Smooth muscle cell of bladder (primary cell): ENCODE data around the gene CREM. TPM values are rescaled to one million over a fixed set of nuclear protein-coding genes. Genes with fewer than 3 reads are reported as not detected.

Source experiments
- total RNA-seq: library from RNA; depleted of rRNA; stranded (reverse); fragments of >200 nt; gene quantifications from 2 replicates; pipeline ENCODE4 v1.2.3, GENCODE V29; 2014

Gene CREM
- 24.7 and 25.3 TPM in 2 replicates for total RNA-seq

GRCh38 chr10:35126530-35127288 lies at the start of gene CREM:
Gene CREM (plus strand): TSS chr10:35126846. CDS start chr10:35137836, 10,990 bp downstream.

DNA sequence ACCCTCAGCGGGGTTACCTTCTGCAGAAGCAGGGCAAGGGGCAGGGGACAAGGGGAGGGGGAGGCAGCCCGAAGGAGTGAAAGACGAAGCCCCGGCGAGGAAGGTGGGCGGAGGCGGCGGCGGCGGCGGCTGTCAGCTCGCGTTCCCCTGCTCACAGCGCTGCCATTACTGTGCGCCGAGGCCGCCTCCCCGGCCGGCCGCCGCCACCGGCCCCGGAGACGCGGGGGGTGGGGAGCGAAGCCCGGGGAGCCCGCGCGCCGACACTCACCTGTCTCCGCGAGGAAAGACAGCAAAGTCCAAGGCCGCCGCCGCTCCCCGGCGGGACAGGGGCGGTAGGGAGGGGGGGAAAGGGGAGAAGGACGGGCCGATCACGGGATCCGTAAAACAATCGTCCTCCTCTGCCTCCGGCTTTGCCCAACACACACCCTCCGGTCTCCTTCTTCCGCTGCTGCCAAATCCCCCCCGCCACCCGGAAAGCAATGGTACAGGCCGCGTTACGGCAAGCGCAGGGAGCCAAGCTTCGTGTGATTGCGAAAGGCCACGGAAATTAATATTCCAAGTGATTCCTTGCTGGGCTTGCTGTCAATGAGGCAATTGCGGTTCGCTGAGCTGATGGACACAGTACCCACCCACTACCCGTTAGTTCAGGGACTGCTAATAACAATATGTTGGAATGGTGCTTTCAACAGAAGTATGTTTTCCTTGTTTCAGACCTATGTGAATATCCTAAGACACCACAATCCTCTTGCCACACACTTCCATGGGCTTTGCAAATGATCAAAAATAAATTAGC lies 36.3 kb upstream of the CREM start, which contains the start of gene CUL2:
Gene CUL2 (minus strand): TSS at position 180 of the 793 bp plus-strand sequence. CDS start 19,024 bp downstream, outside the sequence.

Other genes starting within 250 kb of the CREM start
- gene CUL2, start 36.5 kb upstream of the CREM start, total RNA-seq = 22.3 and 30.6 TPM in 2 replicates
- 49.8 and 71.9 TPM in 2 replicates for gene CCNY, start 209.7 kb downstream of the CREM start, total RNA-seq